Bronchus fibroblast of lung (primary cell): Measurements from ENCODE around the gene MYL3. TPM values are rescaled to one million over a fixed set of nuclear protein-coding genes. Genes with fewer than 3 reads are reported as not detected.

ENCODE experiments used
- total RNA-seq: library from RNA; depleted of rRNA; stranded (reverse); fragments of >200 nt; gene quantifications from 2 replicates; pipeline ENCODE4 v1.2.3, GENCODE V29; 2015

MYL3 gene
- not detected in 2 replicates for total RNA-seq

DNA sequence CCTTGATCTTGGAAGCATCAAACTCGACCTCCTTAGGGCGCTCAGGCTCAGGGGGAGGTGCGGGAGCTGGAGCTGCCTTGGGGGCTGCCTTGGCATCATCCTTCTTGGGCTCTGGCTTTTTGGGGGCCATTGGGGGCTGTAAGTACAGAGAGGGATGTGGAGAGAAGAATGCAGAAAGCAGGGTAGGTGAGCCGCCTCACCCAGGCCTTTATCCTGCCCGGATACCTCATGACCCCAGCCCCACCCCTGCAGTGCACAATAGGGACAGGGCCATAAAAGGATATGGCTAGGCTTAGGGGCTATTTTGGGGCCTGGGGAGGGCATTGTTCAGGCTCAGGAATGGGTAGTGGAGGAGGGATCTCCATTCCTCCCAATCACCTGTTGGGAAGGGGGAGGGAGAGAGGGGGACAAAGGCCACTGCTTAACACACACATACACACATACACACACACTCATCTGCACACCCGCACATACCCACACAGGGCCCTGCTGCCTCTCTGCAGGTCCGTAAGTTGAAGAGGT is at the start of gene MYL3:
Gene MYL3, minus strand, starts transcription at position 184 of the 522 bp plus-strand sequence. Its CDS starts 54 bp downstream, at position 130.

DNA sequence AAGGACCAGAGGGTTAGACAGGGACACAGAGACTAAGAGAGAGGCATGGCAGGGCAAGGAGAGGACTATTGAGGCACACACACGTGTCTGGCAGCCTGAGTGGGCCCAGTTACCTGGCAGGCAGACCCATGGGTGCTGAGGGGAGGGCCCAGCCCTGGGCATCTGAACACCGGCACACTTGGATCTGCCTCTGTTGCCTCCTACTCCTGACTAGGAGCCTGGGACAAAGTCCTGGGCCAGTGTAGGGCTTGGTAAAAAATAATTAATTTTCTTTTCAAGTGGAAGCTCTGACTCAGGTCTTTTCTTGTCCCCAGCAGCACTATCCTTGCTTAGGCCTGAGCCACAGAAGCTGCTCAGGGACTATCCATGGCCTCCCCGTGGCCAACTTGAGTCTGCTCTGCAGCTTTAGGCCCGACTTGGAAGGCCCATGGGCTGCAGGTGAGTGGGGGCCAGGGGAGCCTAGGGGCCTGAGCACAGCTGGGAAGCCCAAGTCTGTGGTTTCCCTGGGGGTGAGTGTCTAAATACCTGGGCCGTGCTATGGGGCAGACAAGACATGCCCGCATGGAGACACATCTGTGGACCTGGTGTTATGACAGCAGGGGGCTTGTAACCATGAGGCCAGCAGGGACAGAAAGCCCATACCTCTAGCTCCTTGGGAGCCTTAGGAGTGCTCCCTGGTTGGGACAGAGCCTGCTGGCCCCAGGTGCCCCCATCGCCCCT is 14.3 kb upstream of the MYL3 start, which contains the start of gene PTH1R:
Gene PTH1R, plus strand, starts transcription at position 316 of the 720 bp plus-strand sequence. CDS start 5,839 bp downstream, outside the sequence.

Other genes starting within 250 kb of the MYL3 start
- gene ALS2CL, start 169.8 kb downstream of the MYL3 start, total RNA-seq, result 0.15 and 0.17 TPM in 2 replicates
- not detected in 2 replicates for gene TMIE, start 162.1 kb downstream of the MYL3 start, total RNA-seq
- gene PRSS50, start 145.6 kb downstream of the MYL3 start, total RNA-seq, result not detected in 2 replicates
- 0.34 and 0.59 TPM in 2 replicates for gene PTH1R, start 14.3 kb upstream of the MYL3 start, total RNA-seq
- 24.7 and 35.8 TPM in 2 replicates for gene CCDC12, start 113.3 kb upstream of the MYL3 start, total RNA-seq
- 6.4 TPM in 2 replicates for gene NBEAL2, start 116.2 kb upstream of the MYL3 start, total RNA-seq